K562 (cell line): ENCODE results near the gene GLDN. TPM values are rescaled to one million over a fixed set of nuclear protein-coding genes. Genes with fewer than 3 reads are reported as not detected.
A peak's percentile ranks its signal among the peaks of the same experiment; 100 is the strongest.

ENCODE experiments used
- ATAC-seq: fragments of 200-7000 bp; cut with Tn5 transposase; 3 replicates; pipeline ENCODE4 v1.9.1; 2020; ENCODE audit warnings: moderate library complexity
- BruUV-seq: library from RNA; stranded (reverse); fragments of 400-500 nt; replicated peaks from 2 replicates; lab custom pipeline; 2021; lab: Mats Ljungman, UMichigan
- CTCF ChIA-PET: fragments of 300-600 bp; formaldehyde crosslinking; extraction: SDS; loops from one replicate; lab custom pipeline; 2021; ENCODE audit warnings: low intra/inter-chr PET ratio; lab: Yijun Ruan, JAX
- POLR2A ChIA-PET: fragments of 300-600, 350-650 bp; sonication (Branson Sonifier 250); formaldehyde crosslinking; extraction: SDS; loops from one replicate; lab custom pipeline; 2021; ENCODE audit warnings: antibody characterized with exemption, inconsistent platforms; lab: Yijun Ruan, JAX
- DNase-seq, 4 experiments: peaks; one replicate each; pipeline versions ENCODE4 v3.0.0 to v3.0.0-alpha.2; 2011 to 2018; ENCODE audit warnings: low spot score in 3 of 4, mixed read lengths in 3 of 4; ENCODE audit errors: extremely low read depth in 1 of 4
- FAIRE-seq: peaks from 2 replicates; lab custom pipeline; 2011; peaks lifted over from hg19 to GRCh38; lab: Jason Lieb, UNC
- H2AFZ ChIP-seq: 2 replicates; pipeline ENCODE4 v1.6.0; 2011; ENCODE audit warnings: low read depth, low read length, control low read depth, inconsistent platforms
- H3K27ac ChIP-seq: fragments of 200-600 bp; 3 replicates; pipeline ENCODE4 v1.8.0; 2011; ENCODE audit warnings: low read depth, mild to moderate bottlenecking, control low read depth, inconsistent platforms, low read length, moderate library complexity, mixed read lengths; ENCODE audit errors: extremely low read depth
- H3K27me3 ChIP-seq, 2 experiments: fragments of 300-600 bp in 1 of 2; 2 replicates in 1 of 2; 3 replicates in 1 of 2; pipeline versions ENCODE4 v1.6.0 to v1.8.0; 2011; ENCODE audit warnings: inconsistent platforms in 2 of 2, low read length in 2 of 2, mild to moderate bottlenecking in 1 of 2, mixed read lengths in 1 of 2, moderate library complexity in 1 of 2; ENCODE audit not compliant: control insufficient read depth in 2 of 2, insufficient read depth in 2 of 2
- H3K36me3 ChIP-seq: fragments of 300-600 bp; 3 replicates; pipeline ENCODE4 v1.8.0; 2011; ENCODE audit warnings: mild to moderate bottlenecking, low read length, inconsistent platforms; ENCODE audit not compliant: control insufficient read depth, insufficient read depth
- H3K4me1 ChIP-seq, 2 experiments: fragments of 200-600 bp in 1 of 2; replicated peaks in 1 of 2; 2 replicates in 1 of 2; 3 replicates in 1 of 2; pipeline versions ENCODE4 v1.5.1 to v1.8.0; 2011; ENCODE audit warnings: inconsistent platforms in 2 of 2, low read length in 2 of 2, mild to moderate bottlenecking in 1 of 2, mixed read lengths in 1 of 2, moderate library complexity in 1 of 2; ENCODE audit not compliant: control insufficient read depth in 2 of 2, insufficient read depth in 2 of 2
- H3K4me2 ChIP-seq: 2 replicates; pipeline ENCODE4 v1.6.1; 2011; ENCODE audit warnings: low read length, control low read depth, inconsistent platforms, mixed read lengths; ENCODE audit not compliant: insufficient read depth
- H3K4me3 ChIP-seq: fragments of 200-600 bp; sonication (generic), shearing (Covaris generic); 2 replicates; pipeline ENCODE4 v1.5.1; 2016; ENCODE audit warnings: control low read depth, inconsistent platforms
- H3K79me2 ChIP-seq: fragments of 200-600 bp; 3 replicates; pipeline ENCODE4 v1.8.0; 2011; ENCODE audit warnings: low read length, inconsistent platforms; ENCODE audit not compliant: control insufficient read depth, insufficient read depth
- H3K9ac ChIP-seq, 2 experiments: 2 replicates each; pipeline versions ENCODE4 v1.6.0 to v1.6.1; 2011; ENCODE audit warnings: low read depth in 2 of 2, low read length in 2 of 2, control low read depth in 1 of 2, inconsistent platforms in 1 of 2, mild to moderate bottlenecking in 1 of 2, mixed read lengths in 1 of 2; ENCODE audit not compliant: insufficient read depth in 1 of 2
- H3K9me1 ChIP-seq: one replicate; pipeline ENCODE4 v1.6.0; 2011; ENCODE audit warnings: inconsistent platforms, mild to moderate bottlenecking, low read length, moderate library complexity; ENCODE audit not compliant: control insufficient read depth, insufficient read depth
- H3K9me3 ChIP-seq: replicated peaks from 2 replicates; pipeline ENCODE4 v1.5.1; 2011; ENCODE audit warnings: low read depth, low read length, inconsistent platforms; ENCODE audit not compliant: control insufficient read depth, insufficient read depth
- H4K20me1 ChIP-seq: replicated peaks from 2 replicates; pipeline ENCODE4 v1.6.1; 2011; ENCODE audit warnings: low read length, inconsistent platforms, mixed read lengths; ENCODE audit not compliant: control insufficient read depth, insufficient read depth
- BACH1 ChIP-seq: fragments of 200-800 bp; sonication (Bioruptor generic); IDR thresholded peaks from 2 replicates; pipeline ENCODE4 v1.6.1; 2016; ENCODE audit warnings: missing genetic modification characterization, missing compliant biosample characterization
- BRD4 ChIP-seq: fragments of 200-600 bp; sonication (generic); IDR thresholded peaks from 2 replicates; pipeline ENCODE4 v1.6.1; 2017; ENCODE audit warnings: inconsistent platforms
- ESRRA ChIP-seq: fragments of 450-650 bp; IDR thresholded peaks from 2 replicates; pipeline ENCODE4 v1.6.1; 2014; ENCODE audit warnings: low read depth, mild to moderate bottlenecking, moderate library complexity, borderline replicate concordance
- GATAD2B ChIP-seq: fragments of 450-650 bp; IDR thresholded peaks from 2 replicates; pipeline ENCODE4 v1.6.1; 2017; ENCODE audit warnings: mild to moderate bottlenecking, borderline replicate concordance
- HMBOX1 ChIP-seq: sonication (generic); IDR thresholded peaks from 2 replicates; pipeline ENCODE4 v1.6.1; 2016
- IRF2 ChIP-seq: sonication (generic); formaldehyde crosslinking; IDR thresholded peaks from 2 replicates; pipeline ENCODE4 v1.8.1; 2022; ENCODE audit warnings: mild to moderate bottlenecking, missing genetic modification reagents
- NR2C2 ChIP-seq, 2 experiments: fragments of 200-800 bp in 1 of 2; sonication (Bioruptor generic) in 1 of 2; sonication (generic) in 1 of 2; formaldehyde crosslinking in 1 of 2; IDR thresholded peaks; 2 replicates each; pipeline versions ENCODE4 v1.6.1 to v1.8.0; 2016 to 2022; ENCODE audit warnings: mild to moderate bottlenecking in 1 of 2, missing compliant biosample characterization in 1 of 2, missing genetic modification characterization in 1 of 2, missing genetic modification reagents in 1 of 2
- ZBTB17 ChIP-seq: fragments of 450-650 bp; formaldehyde crosslinking; IDR thresholded peaks from 2 replicates; pipeline ENCODE4 v1.4.0; 2020; ENCODE audit warnings: mild to moderate bottlenecking
- ZNF23 ChIP-seq: fragments of 250-450 bp; sonication (Bioruptor Pico); IDR thresholded peaks from 2 replicates; pipeline ENCODE4 v1.4.0; 2020; ENCODE audit warnings: mild to moderate bottlenecking
- ZNF444 ChIP-seq: fragments of 250-450 bp; sonication (Bioruptor Pico); IDR thresholded peaks from 2 replicates; pipeline ENCODE4 v1.4.0; 2020; ENCODE audit warnings: mild to moderate bottlenecking, moderate library complexity
- ZNF655 ChIP-seq: fragments of 250-450 bp; sonication (Bioruptor Pico); IDR thresholded peaks from 2 replicates; pipeline ENCODE4 v1.5.0; 2021
- WGBS: fragments of 100-300 bp; shearing (Covaris generic); methylation state at CpG from one replicate; pipeline ENCODE4 v1.1.6; 2016; ENCODE audit warnings: low coverage, mixed read lengths; ENCODE audit not compliant: insufficient coverage; ENCODE audit errors: missing lambda C conversion rate; 5-methylcytosine and 5-hydroxymethylcytosine counted together
- in situ Hi-C: fragments of 300-500 bp; cut with MboI; formaldehyde crosslinking; loops from 4 replicates; pipeline ENCODE4 v1.15.0; 2018; ENCODE audit warnings: inconsistent platforms, mixed read lengths
- intact Hi-C: fragments of 100-400 bp; cut with micrococcal nuclease; formaldehyde crosslinking; loops from 2 replicates; pipeline ENCODE4 v1.14.2; 2022
- polyA plus RNA-seq, 8 experiments: library from polyadenylated mRNA; depleted of rRNA in 4 of 8; stranded (reverse) in 5 of 8; unstranded in 3 of 8; fragments of >200 nt; fragmentation: Nextera tagmentation in 2 of 8; fragmentation: Illumina TruSeq in 1 of 8; extraction: Ambion mirVana in 2 of 8; extraction: Trizol in 1 of 8; gene quantifications; 2 replicates each; pipeline versions ENCODE4 v1.2.1 to v1.2.3, GENCODE V29; 2011 to 2014; ENCODE audit warnings: inconsistent platforms in 1 of 8, missing spikeins in 1 of 8
- total RNA-seq, 7 experiments: library from RNA; depleted of rRNA in 6 of 7; stranded (reverse); fragments of >200 nt in 6 of 7; fragmentation: Illumina TruSeq in 2 of 7; extraction: Trizol in 2 of 7; gene quantifications; 2 replicates each; pipeline versions ENCODE4 v1.2.1 to v1.2.3, GENCODE V29; 2011 to 2021; ENCODE audit warnings: low replicate concordance in 1 of 7
- TF ChIP-seq, protein P1 (sequence below): fragments of 450-650 bp; conservative IDR thresholded peaks from 2 replicates; pipeline ENCODE4 v1.6.1; 2016; ENCODE audit warnings: missing genetic modification characterization, low read depth, mild to moderate bottlenecking, missing compliant biosample characterization, moderate library complexity

Gene GLDN
- total and polyA plus RNA-seq, 9 of the 15 experiments (the other 6 are each of a cell fraction or from before 2014, with no cell fraction given): 0.05 to 0.33 (median 0.18) TPM

GRCh38 chr15:51356147-51356546 is 14.7 kb downstream of the GLDN start (continued):
- TF ChIP-seq ESRRA: no peak
- TF ChIP-seq ZBTB17: peak; percentile 53; the same call in 1 of the 2 replicates
- TF ChIP-seq ZNF444 (CRISPR knock-in tag): no peak
- TF ChIP-seq ZNF23 (CRISPR knock-in tag): no peak

- POLR2A ChIA-PET: interaction anchor here (0.6 kb wide), 1 partner anchor 637 kb away, joined by 3 read pairs; no protein-coding TSS in a partner anchor
- no peak for FAIRE-seq
- TF ChIP-seq ZNF655 (CRISPR knock-in tag): no peak
- no peak for TF ChIP-seq GATAD2B
- peak; percentile 63; the same call in 1 of the 2 replicates for TF ChIP-seq IRF2 (CRISPR knock-in tag)
- TF ChIP-seq NR2C2 (CRISPR knock-in tag; IDR thresholded peaks at IDR 0.05): no peak
- peak; percentile 45 for TF ChIP-seq NR2C2 (tag; IDR thresholded peaks at IDR 0.05)
- TF ChIP-seq, protein P1, sequence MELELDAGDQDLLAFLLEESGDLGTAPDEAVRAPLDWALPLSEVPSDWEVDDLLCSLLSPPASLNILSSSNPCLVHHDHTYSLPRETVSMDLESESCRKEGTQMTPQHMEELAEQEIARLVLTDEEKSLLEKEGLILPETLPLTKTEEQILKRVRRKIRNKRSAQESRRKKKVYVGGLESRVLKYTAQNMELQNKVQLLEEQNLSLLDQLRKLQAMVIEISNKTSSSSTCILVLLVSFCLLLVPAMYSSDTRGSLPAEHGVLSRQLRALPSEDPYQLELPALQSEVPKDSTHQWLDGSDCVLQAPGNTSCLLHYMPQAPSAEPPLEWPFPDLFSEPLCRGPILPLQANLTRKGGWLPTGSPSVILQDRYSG (tag): 0 out of 2 replicates have a peak, but pooled peaks have one; percentile 49
- no peak for TF ChIP-seq HMBOX1
- TF ChIP-seq BRD4: no peak
- 0 out of 2 replicates have a peak, but pooled peaks have one; percentile 26 for TF ChIP-seq BACH1
Observed at GRCh38 chr15:51356983-51357382, 15.5 kb downstream of the GLDN start.

More at GRCh38 chr15:51356983-51357382, 15.5 kb downstream of the GLDN start:
- no peak overlapping the region; a peak in 1 of 4 replicates for H3K9ac ChIP-seq
- in situ Hi-C loops: no loop called here
- no peak for DNase-seq
- peaks cover 22% of the 10 kb centered on the region in 2 experiments; a peak in 4 of 5 replicates for H3K27me3 ChIP-seq
- intact Hi-C loops: no loop called here
- H3K9me3 ChIP-seq: no peaks in the 10 kb centered on the region
- BruUV-seq: no TSS peak
- no peaks in the 10 kb centered on the region for H3K4me1 ChIP-seq
- no peaks in the 10 kb centered on the region for H3K36me3 ChIP-seq
- peak overlapping the region; percentile 38; the same call in 1 of the 2 replicates for H2AFZ ChIP-seq
- peak overlapping the region; percentile 62 for H3K4me2 ChIP-seq
- H3K9me1 ChIP-seq: no peaks in the 10 kb centered on the region
- CTCF ChIA-PET: no interaction called here
- peak; percentile 35; the same call in 1 of the 3 replicates for ATAC-seq
- no peaks in the 10 kb centered on the region for H4K20me1 ChIP-seq
- H3K79me2 ChIP-seq: no peaks in the 10 kb centered on the region
- 2% methylated on average over 6 of the region's 6 CpGs for WGBS
- H3K4me3 ChIP-seq: peak overlapping the region; percentile 20; the same call in 1 of the 2 replicates
- H3K27ac ChIP-seq: no peak overlapping the region
